GM19452 (cell line): ENCODE measurements around the gene PLD4.
"Not testable (repeated sequence)": the region's sequence is repeated elsewhere in the genome, so short reads cannot be mapped to it uniquely, and the experiment has no call there.

ENCODE experiments used
- ATAC-seq: cut with Tn5 transposase; IDR thresholded peaks from one replicate; pipeline ENCODE4 v1.9.1; 2021; ENCODE audit not compliant: unreplicated experiment

PLD4 gene

GRCh38 chr14:104898195-104898558 lies 26.5 kb upstream of the PLD4 start:
- no peak for ATAC-seq

DNA sequence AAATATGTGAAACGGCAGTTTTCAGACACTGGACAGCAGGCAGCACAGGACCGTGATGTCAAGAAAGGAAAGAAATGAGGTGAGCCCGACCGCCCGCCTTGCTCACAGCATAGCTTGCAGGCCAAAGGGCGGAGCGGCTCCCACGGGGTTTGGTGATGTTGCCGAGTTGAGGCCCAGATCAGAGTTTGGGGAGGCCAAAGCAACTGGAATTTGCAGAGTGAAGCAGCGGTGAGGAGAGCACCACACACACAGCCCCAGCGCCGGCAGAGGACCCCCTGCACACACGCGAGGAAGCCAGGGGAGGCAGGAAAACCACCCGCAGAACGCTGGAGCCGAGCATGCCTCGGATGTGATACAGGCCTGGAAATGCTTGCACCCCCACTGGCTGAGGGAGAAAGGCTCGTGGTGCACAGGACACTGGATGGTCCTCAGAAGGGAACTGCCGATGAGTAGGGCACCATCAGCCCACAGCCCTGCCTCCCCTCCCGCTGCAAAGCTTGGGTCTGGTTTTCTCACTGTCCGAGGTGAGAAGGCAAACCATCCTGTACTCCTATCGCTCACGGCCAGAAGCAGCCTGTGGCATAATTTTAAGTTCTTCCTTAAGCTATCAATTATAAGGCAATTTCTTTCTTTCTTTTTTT lies 25.7 kb upstream of the PLD4 start:
- no peak for ATAC-seq

- no peak for ATAC-seq
Measured at GRCh38 chr14:104899781-104900180, 24.9 kb upstream of the PLD4 start.

- no peak for ATAC-seq
Measured at GRCh38 chr14:104900639-104901512, 23.8 kb upstream of the PLD4 start.

- no peak for ATAC-seq
Measured at GRCh38 chr14:104903990-104904389, 20.7 kb upstream of the PLD4 start.

DNA sequence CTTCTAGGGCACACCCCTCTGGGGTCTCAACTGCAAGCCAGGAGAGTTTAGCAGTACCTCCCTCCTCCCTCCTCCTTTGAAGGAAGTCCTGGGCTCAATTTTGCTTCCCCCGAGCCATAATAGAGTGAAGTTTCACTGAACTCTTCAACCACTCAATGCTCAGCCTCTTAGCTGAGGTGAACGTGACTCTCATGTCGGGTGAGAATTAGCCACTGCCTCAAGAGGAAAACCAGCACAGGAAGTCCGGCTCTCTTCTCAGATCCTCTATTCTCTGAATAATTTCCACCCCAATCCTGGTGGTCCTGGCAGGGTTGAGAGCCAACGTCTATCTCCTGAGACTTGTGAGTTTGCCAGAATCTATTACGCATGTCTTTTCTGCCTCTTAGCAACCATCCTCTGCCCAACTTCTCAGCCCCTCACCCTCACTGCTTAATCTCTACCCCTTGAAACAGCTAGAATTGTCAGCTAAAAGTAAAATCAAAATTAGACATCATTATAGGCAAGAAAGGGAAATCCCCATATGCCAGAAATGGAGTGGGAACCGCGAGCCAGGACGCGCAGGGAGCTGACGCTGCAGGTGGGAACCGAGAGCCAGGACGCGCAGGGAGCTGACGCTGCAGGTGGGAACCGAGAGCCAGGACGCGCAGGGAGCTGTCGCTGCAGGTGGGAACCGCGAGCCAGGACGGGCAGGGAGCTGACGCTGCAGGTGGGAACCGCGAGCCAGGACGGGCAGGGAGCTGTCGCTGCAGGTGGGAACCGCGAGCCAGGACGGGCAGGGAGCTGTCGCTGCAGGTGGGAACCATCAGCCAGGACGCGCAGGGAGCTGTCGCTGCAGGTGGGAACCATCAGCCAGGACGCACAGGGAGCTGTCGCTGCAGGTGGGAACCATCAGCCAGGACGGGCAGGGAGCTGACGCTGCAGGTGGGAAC lies 19.8 kb upstream of the PLD4 start:
- not testable (repeated sequence) for ATAC-seq

DNA sequence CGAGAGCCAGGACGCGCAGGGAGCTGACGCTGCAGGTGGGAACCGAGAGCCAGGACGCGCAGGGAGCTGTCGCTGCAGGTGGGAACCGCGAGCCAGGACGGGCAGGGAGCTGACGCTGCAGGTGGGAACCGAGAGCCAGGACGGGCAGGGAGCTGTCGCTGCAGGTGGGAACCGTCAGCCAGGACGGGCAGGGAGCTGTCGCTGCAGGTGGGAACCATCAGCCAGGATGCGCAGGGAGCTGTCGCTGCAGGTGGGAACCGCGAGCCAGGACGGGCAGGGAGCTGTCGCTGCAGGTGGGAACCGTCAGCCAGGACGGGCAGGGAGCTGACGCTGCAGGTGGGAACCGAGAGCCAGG lies 19.1 kb upstream of the PLD4 start:
- ATAC-seq = not testable (repeated sequence)

GRCh38 chr14:104908303-104908702 lies 16.4 kb upstream of the PLD4 start:
- no peak for ATAC-seq

GRCh38 chr14:104912053-104912452 lies 12.6 kb upstream of the PLD4 start:
- ATAC-seq = no peak

DNA sequence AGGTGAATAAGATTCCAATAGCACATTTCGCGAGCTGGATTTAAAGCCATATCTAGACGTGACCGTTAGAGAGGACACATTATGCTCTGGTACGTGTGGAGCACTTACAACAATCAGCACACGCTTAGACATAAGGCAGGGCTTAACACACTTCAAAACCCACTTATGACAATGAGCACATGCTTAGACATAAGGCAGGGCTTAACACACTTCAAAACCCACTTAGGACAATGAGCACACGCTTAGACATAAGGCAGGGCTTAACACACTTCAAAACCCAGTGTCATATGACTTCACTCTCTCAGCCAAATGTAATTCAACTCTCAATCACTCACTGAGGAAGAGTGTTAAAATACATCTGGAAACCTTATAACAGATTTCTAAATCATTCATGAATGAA lies 11.2 kb upstream of the PLD4 start:
- no peak for ATAC-seq

- no peak for ATAC-seq
Measured at GRCh38 chr14:104917116-104917515, 7.6 kb upstream of the PLD4 start.

GRCh38 chr14:104917993-104918392 lies 6.7 kb upstream of the PLD4 start:
- no peak for ATAC-seq

DNA sequence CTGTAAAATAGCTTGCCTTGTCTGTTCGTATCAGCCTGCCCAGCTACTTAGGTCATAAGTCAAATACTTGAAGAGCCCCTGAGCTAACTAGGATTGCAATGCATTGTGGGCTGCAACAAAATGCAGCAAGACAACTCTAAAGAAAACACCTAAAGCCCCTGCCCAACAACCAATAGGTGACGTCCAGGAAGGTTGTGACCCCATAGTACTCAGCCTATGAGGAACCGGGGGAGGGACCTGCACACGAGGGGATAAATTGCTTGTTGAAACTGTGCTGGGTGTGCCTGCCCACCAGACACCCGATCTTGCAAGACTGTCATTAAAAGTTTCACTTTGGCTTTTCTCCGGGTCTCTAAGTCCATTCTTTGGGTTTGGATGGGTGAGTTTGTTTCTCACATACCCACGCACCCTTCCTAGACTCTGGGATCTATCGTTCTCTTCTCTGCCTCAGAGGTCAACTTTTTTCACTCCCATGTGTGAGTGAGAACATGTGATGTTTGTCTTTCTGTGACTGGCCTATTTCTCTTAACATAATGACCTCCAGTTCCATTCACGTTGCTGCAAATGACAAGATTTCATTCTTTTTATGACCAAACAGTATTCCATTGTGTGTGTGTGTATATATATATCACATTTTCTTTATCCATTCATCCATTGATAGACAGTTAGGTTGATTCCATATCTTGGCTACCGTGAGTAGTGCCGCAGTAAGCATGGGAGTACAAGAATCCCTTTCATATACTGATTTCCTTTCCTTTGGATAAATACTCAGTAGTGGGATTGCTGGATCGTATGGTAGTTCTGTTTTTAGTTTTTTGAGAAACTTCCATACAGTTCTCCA lies 5.3 kb upstream of the PLD4 start:
- not testable (repeated sequence) for ATAC-seq

DNA sequence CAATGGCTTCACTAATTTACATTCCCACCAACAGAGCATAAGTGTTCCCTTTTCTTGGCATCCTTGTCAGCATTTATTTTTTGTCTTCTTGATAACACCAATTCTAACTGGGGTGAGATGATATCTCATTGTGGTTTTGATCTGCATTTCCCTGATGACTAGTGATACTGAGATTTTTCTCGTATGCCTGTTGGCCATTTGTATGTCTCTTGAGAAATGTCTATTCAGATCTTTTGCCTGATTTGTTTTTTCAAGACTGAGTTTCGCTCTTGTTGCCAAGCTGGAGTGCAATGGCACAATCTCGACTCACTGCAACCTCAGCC lies 4.7 kb upstream of the PLD4 start:
- no peak for ATAC-seq

DNA sequence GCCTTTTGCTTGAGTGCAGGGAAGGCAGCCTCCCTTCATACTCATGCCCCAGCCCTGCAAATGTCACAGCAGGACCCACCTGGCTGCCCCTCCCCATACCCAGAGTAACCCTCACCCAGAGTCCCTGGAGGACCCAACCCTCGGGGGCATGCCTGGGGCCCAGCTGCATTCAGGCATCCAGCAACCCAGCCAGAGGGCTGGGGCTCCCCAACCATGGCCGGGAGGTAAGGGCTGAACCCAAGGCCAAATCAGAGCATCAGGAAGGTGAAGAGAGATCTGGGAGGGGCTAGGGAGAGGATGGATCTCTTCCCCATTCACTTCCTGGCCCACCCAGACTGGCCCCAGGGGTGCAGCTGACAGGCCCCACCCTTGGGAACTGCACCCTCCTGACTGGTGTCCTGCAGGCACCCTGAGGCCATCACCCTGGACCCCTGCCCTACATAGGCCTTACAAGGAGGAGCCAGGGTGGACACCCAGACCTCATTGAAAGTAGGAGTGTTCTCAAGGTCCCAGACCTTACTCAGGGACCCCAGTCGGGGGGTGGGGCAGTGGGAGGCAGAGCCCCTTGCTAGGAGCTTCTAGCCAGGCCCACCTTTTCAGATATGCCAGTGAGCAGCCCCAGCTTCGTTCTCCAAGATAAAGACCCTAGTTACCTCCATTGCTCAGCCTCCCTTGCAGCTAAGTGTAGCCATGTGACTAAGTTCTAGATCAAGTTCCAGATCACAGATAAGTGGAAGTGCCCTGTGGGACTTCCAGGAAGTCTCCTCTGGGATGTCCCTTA lies 849 bp upstream of the PLD4 start:
- ATAC-seq = no peak

DNA sequence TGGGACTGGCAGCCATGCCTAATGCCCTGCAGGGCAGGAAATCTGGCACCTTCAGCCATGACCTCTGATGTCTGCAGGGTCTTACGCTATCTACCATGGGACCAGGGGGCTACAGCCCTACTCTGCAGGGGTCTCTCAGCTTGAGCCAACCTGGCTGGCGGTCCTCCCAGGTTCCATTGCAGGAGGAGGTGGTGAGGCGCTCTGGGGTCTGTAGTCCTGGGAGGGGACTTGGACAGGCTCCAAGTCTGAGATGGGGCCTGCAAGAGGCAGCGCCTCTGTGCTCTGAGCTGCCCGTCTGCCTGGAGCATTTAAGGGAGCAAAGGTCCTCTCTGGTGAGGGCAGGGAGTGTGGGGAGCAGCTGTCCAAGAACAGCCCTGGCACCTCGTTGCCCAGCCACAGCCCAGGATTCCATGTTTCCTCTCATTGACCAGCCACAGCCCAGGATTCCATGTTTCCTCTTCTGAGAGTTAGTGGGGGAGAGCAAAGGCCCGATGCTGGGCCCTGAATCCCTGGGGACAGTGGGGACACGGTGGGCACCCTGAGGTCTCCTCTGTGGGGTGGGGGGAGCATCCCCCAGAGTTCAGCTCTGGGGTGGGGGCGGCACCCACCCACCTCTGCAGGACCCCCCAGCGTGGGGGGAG lies 655 bp downstream of the PLD4 start:
- ATAC-seq = no peak

DNA sequence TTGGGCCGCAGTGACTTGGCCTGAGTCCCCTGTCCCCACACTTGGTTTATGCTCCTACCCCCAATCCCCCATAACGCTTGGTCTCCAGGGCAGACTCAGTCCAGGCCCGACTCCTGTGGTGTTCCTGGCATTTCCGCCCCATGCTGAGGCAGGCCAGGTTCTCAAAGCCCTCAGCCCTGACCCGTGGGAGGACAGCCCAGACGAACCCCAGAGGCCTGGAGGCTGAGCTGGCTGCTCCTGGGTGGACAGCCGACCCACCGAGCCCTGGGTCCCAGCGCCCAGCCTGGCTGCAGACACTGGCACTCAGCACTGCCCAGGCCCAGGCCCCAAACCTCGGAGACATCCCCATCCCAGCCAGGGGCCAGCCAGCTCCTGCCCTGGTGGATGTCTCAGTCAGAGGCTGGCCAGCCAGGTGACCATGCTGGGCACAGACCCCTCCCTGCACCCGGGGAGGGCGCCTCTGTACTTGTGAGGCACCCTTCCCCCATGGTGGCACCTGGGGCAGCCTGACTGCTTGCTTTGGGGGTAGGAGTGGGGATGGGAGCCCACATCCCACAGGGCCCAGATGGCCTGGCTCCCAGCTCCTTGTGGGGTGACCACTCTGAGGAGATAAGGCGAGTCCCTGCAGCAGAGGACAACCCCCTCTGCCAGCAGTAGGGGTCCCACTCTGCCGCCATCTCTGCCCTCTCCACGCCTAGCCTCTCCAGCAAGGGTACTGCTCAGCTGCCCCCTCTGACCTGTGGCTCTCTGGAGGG lies 1.4 kb downstream of the PLD4 start:
- ATAC-seq = no peak

DNA sequence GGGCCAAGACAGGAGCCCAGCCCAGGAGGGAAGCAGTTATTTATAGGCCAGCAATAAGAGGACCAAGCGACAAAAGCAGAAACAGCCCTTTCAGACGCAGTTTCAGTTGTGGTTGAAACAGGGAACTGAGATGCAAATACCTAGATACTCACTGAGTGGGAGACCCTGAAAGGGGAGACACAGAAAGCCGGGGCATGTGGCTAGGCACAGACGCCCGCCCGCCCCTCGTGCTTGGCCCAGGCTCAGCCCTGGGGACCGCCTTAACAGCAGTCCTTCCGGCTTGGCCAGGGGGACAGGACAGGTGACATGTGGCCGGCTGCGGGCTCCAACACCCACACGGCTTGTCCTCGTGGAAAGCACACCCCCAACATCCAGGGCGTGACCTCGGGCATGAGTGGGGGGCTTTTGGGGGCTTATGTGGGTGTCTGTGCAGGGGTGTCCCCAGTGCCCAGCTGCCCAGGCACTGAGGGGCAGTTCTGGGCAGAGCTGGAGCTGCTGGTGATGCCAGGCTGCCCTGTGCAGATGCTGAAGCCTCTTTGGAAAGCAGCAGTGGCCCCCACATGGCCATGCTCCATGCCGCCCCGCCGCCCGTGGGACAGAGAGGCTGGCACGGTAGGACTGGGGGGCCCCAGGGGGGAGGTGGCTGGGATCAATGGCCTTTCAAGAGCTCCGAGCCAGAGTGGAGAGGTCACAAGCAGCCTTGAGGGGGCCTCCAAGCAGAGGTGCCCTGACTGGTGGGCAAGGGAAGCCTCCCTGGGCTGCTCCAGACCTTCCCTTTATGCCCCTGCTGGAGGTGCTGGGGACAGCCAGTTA lies 2.1 kb downstream of the PLD4 start:
- peak; percentile 87 for ATAC-seq
